ENCODE measurements around the gene YBEY. TPM values are rescaled to one million over a fixed set of nuclear protein-coding genes. Genes with fewer than 3 reads are reported as not detected.

Gene YBEY
- total and polyA plus RNA-seq, 2 of the 13 experiments (the other 11 are each of a cell fraction or from before 2014, with no cell fraction given) = 6.5 to 8.9 TPM

DNA sequence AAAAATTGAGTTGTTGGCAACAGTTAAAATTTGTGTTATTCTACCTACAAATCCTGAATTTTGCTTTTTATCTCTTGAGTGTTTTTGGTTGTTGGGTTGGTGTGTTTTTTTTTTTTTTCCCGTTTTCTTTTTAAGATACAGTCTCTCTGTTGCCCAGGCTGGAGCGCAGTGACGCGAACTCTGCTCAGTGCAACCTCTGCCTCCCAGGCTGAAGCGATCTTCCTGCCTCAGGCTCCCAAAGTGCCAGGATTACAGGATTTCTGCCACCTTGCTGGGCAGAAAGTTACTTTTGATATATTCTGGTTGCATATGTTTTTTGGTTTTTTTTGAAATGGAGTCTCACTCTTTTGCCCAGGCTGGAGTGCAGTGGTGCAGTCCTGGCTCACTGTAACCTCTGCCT, 42.0 kb downstream of the YBEY start:
- ATAC-seq = no peak
- no peak for TF ChIP-seq ZSCAN29 (CRISPR knock-in tag; conservative IDR thresholded peaks at IDR 0.05)
- no peak for TF ChIP-seq KLF16 (CRISPR knock-in tag; IDR thresholded peaks at IDR 0.05)
- no peak for TF ChIP-seq ZSCAN30 (CRISPR knock-in tag; IDR thresholded peaks at IDR 0.05)
- TF ChIP-seq ZNF777 (CRISPR knock-in tag; IDR thresholded peaks at IDR 0.05) = no peak
- TF ChIP-seq EEA1 (CRISPR knock-in tag; IDR thresholded peaks at IDR 0.05; ENCODE audit: borderline replicate concordance) = no peak
- DNase-seq (ENCODE audit: low spot score) = no peak
- Histone ChIP-seq H3K79me2 (ENCODE audit: insufficient read depth, low read length) (peaks cover 31% of the 10 kb centered on the region), H2AFZ (ENCODE audit: low read length) (no peak overlapping the region), H3K9me3 (ENCODE audit: low read length) (no peaks in the 10 kb centered on the region), H3K4me1 (ENCODE audit: insufficient read depth, low read length) (peaks cover 29% of the 10 kb centered on the region), H3K27me3 (ENCODE audit: control insufficient read depth in 1 of 2, insufficient read depth in 2 of 2, low read length in 2 of 2) (no peaks in the 10 kb centered on the region; a peak in 1 of 5 replicates), H4K20me1 (ENCODE audit: insufficient read depth, low read length) (no peaks in the 10 kb centered on the region), H3K36me3 (replicated peaks in 1 of 2; ENCODE audit: control insufficient read depth in 1 of 2, insufficient read depth in 2 of 2, low read length in 2 of 2) (peaks cover 5 to 37% of the 10 kb centered on the region in 2 experiments; a peak in 3 of 5 replicates), H3K9ac (ENCODE audit: insufficient read depth, low read depth, low read length) (no peak overlapping the region), H3K4me3 (replicated peaks in 1 of 3; ENCODE audit: insufficient read depth in 1 of 3, low read depth in 2 of 3, low read length in 3 of 3) (no peak overlapping the region), H3K4me2 (ENCODE audit: low read depth, low read length) (no peak overlapping the region), H3K27ac (ENCODE audit: extremely low read length, insufficient read depth, low read length) (no peak overlapping the region)
- intact Hi-C loops (cut with micrococcal nuclease; ENCODE audit: unreplicated experiment) (no loop called here), in situ Hi-C loops (cut with HindIII; ENCODE audit: extremely low pct_ligation_motif_present, low pct_unique_long_range_greater_than_20kb) (no loop called here)
- 79% methylated on average over 5 of the region's 5 CpGs for WGBS (ENCODE audit: low lambda C conversion rate)
- BruUV-seq (replicated peaks) = no TSS peak
- ChIA-PET CTCF (ENCODE audit: low intra/inter-chr PET ratio, low total read pairs) (no interaction called here), POLR2A (no interaction called here)
- FAIRE-seq = no peak

DNA sequence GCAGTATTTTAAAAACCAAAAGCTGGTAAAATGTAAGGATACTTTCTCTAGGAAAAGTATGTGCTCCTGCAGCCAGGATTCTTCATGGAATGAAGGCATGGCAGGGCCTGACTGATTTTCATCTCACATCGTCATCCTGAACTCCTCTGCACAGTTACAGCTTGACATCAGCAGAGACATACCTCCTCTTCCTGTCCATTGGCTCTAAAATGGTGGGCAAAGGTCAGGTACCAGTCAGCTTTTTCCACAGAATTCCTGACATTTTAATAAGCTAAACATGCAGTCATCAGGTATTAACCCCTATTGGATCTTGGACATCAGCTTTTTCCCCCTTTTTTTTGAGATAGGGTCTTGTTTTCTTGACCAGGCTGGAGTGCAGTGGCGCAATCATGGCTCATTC, 43.7 kb downstream of the YBEY start:
- Histone ChIP-seq H3K4me3 (replicated peaks in 1 of 3; ENCODE audit: insufficient read depth in 1 of 3, low read depth in 2 of 3, low read length in 3 of 3) (no peak overlapping the region), H3K36me3 (replicated peaks in 1 of 2; ENCODE audit: control insufficient read depth in 1 of 2, insufficient read depth in 2 of 2, low read length in 2 of 2) (peaks cover 9 to 44% of the 10 kb centered on the region in 2 experiments), H3K79me2 (ENCODE audit: insufficient read depth, low read length) (peaks cover 27% of the 10 kb centered on the region), H3K9ac (ENCODE audit: insufficient read depth, low read depth, low read length) (no peak overlapping the region), H3K9me3 (ENCODE audit: low read length) (no peaks in the 10 kb centered on the region), H2AFZ (ENCODE audit: low read length) (no peak overlapping the region), H3K4me1 (ENCODE audit: insufficient read depth, low read length) (peaks cover 29% of the 10 kb centered on the region), H4K20me1 (ENCODE audit: insufficient read depth, low read length) (no peaks in the 10 kb centered on the region), H3K27ac (ENCODE audit: extremely low read length, insufficient read depth, low read length) (peak overlapping the region; percentile 24), H3K4me2 (ENCODE audit: low read depth, low read length) (no peak overlapping the region), H3K27me3 (ENCODE audit: control insufficient read depth in 1 of 2, insufficient read depth in 2 of 2, low read length in 2 of 2) (no peaks in the 10 kb centered on the region)
- no TSS peak for BruUV-seq (replicated peaks)
- DNase-seq (ENCODE audit: low spot score) (no peak), ATAC-seq (no peak), FAIRE-seq (no peak)
- intact Hi-C loops (cut with micrococcal nuclease; ENCODE audit: unreplicated experiment) (no loop called here), in situ Hi-C loops (cut with HindIII; ENCODE audit: extremely low pct_ligation_motif_present, low pct_unique_long_range_greater_than_20kb) (no loop called here)
- ChIA-PET CTCF (ENCODE audit: low intra/inter-chr PET ratio, low total read pairs) (no interaction called here), POLR2A (no interaction called here)
- 83% methylated on average over 2 of the region's 2 CpGs for WGBS (ENCODE audit: low lambda C conversion rate)
- TF ChIP-seq CC2D1A (CRISPR knock-in tag; IDR thresholded peaks at IDR 0.05) = no peak
- no peak for TF ChIP-seq ZNF879 (CRISPR knock-in tag; IDR thresholded peaks at IDR 0.05)
- no peak for TF ChIP-seq ZNF747 (CRISPR knock-in tag; IDR thresholded peaks at IDR 0.05; ENCODE audit: borderline replicate concordance)
- no peak for TF ChIP-seq TCF7L2 (IDR thresholded peaks at IDR 0.05; ENCODE audit: low read depth, low read length)
- TF ChIP-seq, protein P1, sequence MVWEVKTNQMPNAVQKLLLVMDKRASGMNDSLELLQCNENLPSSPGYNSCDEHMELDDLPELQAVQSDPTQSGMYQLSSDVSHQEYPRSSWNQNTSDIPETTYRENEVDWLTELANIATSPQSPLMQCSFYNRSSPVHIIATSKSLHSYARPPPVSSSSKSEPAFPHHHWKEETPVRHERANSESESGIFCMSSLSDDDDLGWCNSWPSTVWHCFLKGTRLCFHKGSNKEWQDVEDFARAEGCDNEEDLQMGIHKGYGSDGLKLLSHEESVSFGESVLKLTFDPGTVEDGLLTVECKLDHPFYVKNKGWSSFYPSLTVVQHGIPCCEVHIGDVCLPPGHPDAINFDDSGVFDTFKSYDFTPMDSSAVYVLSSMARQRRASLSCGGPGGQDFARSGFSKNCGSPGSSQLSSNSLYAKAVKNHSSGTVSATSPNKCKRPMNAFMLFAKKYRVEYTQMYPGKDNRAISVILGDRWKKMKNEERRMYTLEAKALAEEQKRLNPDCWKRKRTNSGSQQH (CRISPR knock-in tag; IDR thresholded peaks at IDR 0.05; ENCODE audit: low read depth) = no peak
- TF ChIP-seq, protein P2, sequence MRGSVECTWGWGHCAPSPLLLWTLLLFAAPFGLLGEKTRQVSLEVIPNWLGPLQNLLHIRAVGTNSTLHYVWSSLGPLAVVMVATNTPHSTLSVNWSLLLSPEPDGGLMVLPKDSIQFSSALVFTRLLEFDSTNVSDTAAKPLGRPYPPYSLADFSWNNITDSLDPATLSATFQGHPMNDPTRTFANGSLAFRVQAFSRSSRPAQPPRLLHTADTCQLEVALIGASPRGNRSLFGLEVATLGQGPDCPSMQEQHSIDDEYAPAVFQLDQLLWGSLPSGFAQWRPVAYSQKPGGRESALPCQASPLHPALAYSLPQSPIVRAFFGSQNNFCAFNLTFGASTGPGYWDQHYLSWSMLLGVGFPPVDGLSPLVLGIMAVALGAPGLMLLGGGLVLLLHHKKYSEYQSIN (CRISPR knock-in tag; IDR thresholded peaks at IDR 0.05; ENCODE audit: borderline replicate concordance) = no peak
- no peak for TF ChIP-seq RAD51 (IDR thresholded peaks at IDR 0.05; ENCODE audit: borderline replicate concordance)
- TF ChIP-seq NR2F1 (CRISPR knock-in tag; IDR thresholded peaks at IDR 0.05) = peak in 1 of 2 experiments; percentile 26; a peak in 1 of 4 replicates
- TF ChIP-seq MTA1 (CRISPR knock-in tag; IDR thresholded peaks at IDR 0.05; ENCODE audit: borderline replicate concordance) = no peak
- TF ChIP-seq, protein P3, sequence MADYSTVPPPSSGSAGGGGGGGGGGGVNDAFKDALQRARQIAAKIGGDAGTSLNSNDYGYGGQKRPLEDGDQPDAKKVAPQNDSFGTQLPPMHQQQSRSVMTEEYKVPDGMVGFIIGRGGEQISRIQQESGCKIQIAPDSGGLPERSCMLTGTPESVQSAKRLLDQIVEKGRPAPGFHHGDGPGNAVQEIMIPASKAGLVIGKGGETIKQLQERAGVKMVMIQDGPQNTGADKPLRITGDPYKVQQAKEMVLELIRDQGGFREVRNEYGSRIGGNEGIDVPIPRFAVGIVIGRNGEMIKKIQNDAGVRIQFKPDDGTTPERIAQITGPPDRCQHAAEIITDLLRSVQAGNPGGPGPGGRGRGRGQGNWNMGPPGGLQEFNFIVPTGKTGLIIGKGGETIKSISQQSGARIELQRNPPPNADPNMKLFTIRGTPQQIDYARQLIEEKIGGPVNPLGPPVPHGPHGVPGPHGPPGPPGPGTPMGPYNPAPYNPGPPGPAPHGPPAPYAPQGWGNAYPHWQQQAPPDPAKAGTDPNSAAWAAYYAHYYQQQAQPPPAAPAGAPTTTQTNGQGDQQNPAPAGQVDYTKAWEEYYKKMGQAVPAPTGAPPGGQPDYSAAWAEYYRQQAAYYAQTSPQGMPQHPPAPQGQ (CRISPR knock-in tag; IDR thresholded peaks at IDR 0.05; ENCODE audit: borderline replicate concordance) = no peak
- peak; percentile 9; the same call in 1 of the 2 replicates for TF ChIP-seq CEBPB (IDR thresholded peaks at IDR 0.05; ENCODE audit: borderline replicate concordance, low read depth, low read length)
